ENCODE results near the gene NOL9.

Gene NOL9

DNA sequence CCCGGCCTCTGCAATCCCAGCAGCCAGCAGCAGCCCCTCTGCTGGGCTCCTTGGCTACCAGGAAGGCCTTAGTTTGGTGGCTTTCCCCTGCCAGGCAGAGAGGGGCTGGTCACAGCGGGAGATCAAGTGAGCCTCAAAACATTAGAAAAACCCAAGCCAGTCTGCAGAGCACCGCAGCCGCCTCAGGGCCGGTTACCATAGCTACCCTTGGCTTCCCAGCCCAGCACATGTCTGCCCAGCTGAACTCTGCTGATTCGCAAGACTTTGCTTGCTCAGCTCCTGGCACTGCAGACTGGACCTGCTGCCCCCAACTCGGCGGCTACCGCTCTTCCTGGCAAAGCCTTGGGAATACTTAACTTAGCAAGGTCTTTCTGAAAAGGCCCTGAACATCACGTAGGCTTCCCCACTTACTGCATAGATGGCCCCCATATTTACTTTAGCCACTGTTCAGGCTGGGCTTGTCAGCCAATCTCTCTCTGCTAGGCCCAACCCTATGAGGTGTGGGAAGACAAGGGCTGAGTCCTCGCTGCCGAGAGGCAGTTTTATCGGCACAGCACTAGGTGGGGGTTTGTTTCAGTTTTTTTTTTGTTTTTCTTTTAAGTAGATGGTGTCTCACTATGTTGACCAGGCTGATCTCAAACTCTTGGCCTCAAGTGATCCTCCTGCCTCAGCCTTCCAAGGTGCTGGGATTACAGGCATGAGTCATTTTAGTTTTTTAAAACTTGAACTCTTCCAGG is 34.2 kb downstream of the NOL9 start:
- no peak overlapping the region for H3K27ac ChIP-seq (ENCODE audit: low read depth, low read length)
- no CpG with 5 or more reads among the region's 13 CpGs for WGBS (ENCODE audit: extremely low coverage, insufficient coverage, low lambda C conversion rate)

DNA sequence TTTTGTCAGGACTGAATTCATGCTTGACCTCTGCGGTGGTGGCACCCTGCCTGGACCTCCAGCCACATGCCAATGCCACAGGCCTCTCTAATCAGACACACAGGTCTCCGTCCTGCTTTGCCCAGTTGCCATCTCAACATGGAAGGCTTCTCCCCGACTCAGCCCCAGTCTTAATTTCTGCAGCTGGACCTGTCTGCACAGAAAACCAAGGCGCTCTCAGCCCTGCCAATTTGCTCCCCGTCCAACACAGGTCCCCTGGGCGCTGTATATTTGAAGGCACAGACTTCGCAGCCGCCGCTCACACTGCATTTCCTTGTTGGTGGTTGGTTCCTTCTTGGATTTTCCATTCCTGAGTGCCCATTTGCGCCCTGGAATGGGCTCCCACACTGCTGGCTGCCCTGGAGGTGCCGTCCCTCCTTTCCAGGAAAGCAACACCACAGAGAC is 34.8 kb downstream of the NOL9 start:
- H3K4me1 ChIP-seq (ENCODE audit: control insufficient read depth, low read depth, low read length), result no peaks in the 10 kb centered on the region
- H2BK120ac ChIP-seq (ENCODE audit: low read depth, low read length), result no peak overlapping the region
- no peaks in the 10 kb centered on the region for H3K27me3 ChIP-seq (ENCODE audit: insufficient read depth, low read length, poor library complexity)
- H2BK5ac ChIP-seq (ENCODE audit: low read length), result no peak overlapping the region
- H3K27ac ChIP-seq (ENCODE audit: low read depth, low read length), result no peak overlapping the region
- H2BK15ac ChIP-seq (replicated peaks; ENCODE audit: low read depth), result no peak overlapping the region
- H4K5ac ChIP-seq (ENCODE audit: low read length), result no peak overlapping the region
- no peak for DNase-seq
- no peak overlapping the region for H3K4me2 ChIP-seq (ENCODE audit: low read length)
- H3K56ac ChIP-seq (ENCODE audit: low read length), result no peak overlapping the region
- no peaks in the 10 kb centered on the region for H3K79me2 ChIP-seq (ENCODE audit: control insufficient read depth, insufficient read depth, low read length)
- H3K36me3 ChIP-seq (ENCODE audit: control insufficient read depth, insufficient read depth, low read length), result no peaks in the 10 kb centered on the region
- H3K79me1 ChIP-seq (ENCODE audit: low read length), result no peaks in the 10 kb centered on the region
- no peak overlapping the region for H3K18ac ChIP-seq (ENCODE audit: low read length)
- no peak overlapping the region for H3K23ac ChIP-seq (ENCODE audit: low read length)
- no peak overlapping the region for H4K8ac ChIP-seq (ENCODE audit: low read depth, low read length)
- H2AK5ac ChIP-seq (ENCODE audit: low read length), result no peak overlapping the region
- H3K4ac ChIP-seq (ENCODE audit: low read depth, low read length), result no peak overlapping the region
- H3K4me3 ChIP-seq (ENCODE audit: low read length), result no peak overlapping the region
- WGBS (ENCODE audit: extremely low coverage, insufficient coverage, low lambda C conversion rate), result no CpG with 5 or more reads among the region's 11 CpGs
- H3K9ac ChIP-seq (ENCODE audit: low read length), result no peak overlapping the region

More for the DNA sequence above, 34.2 kb downstream of the NOL9 start:
- Histone ChIP-seq H3K9ac (ENCODE audit: low read length) (no peak overlapping the region), H3K4me1 (ENCODE audit: control insufficient read depth, low read depth, low read length) (no peaks in the 10 kb centered on the region), H3K79me2 (ENCODE audit: control insufficient read depth, insufficient read depth, low read length) (no peaks in the 10 kb centered on the region), H2AK5ac (ENCODE audit: low read length) (no peak overlapping the region), H3K27me3 (ENCODE audit: insufficient read depth, low read length, poor library complexity) (no peaks in the 10 kb centered on the region), H3K4ac (ENCODE audit: low read depth, low read length) (no peak overlapping the region), H4K8ac (ENCODE audit: low read depth, low read length) (no peak overlapping the region), H2BK15ac (replicated peaks; ENCODE audit: low read depth) (no peak overlapping the region), H2BK5ac (ENCODE audit: low read length) (no peak overlapping the region), H3K4me3 (ENCODE audit: low read length) (no peak overlapping the region), H4K5ac (ENCODE audit: low read length) (no peak overlapping the region), H2BK120ac (ENCODE audit: low read depth, low read length) (no peak overlapping the region), H3K56ac (ENCODE audit: low read length) (no peak overlapping the region), H3K18ac (ENCODE audit: low read length) (no peak overlapping the region), H3K36me3 (ENCODE audit: control insufficient read depth, insufficient read depth, low read length) (peaks cover under 1% of the 10 kb centered on the region), H3K79me1 (ENCODE audit: low read length) (no peaks in the 10 kb centered on the region), H3K23ac (ENCODE audit: low read length) (no peak overlapping the region), H3K4me2 (ENCODE audit: low read length) (no peak overlapping the region)
- peak; percentile 94 for DNase-seq

DNA sequence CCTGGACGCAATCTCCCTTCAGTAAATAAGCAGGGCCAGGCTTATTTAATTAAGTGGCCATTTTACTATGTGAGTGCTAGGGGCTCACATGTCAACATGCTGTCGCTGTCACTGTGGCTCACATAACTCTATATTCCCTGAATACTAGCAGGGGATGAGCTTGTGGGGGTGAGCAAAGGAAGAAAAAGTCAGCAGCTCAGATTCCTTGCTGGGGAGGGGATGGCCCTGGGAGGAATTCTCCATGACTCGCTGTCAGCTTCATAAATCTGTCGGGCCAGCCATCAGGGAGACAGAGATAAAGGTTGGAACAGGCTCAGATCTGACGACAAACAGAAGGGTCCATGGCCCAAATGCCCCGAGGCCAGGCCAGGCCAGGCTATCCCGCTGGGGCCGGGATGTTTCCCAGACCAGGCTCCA is 36.9 kb downstream of the NOL9 start:
- Histone ChIP-seq H4K5ac (ENCODE audit: low read length) (no peak overlapping the region), H3K36me3 (ENCODE audit: control insufficient read depth, insufficient read depth, low read length) (no peaks in the 10 kb centered on the region), H3K27ac (ENCODE audit: low read depth, low read length) (no peak overlapping the region), H2BK15ac (replicated peaks; ENCODE audit: low read depth) (no peak overlapping the region), H3K4me2 (ENCODE audit: low read length) (no peak overlapping the region), H3K4me1 (ENCODE audit: control insufficient read depth, low read depth, low read length) (no peaks in the 10 kb centered on the region), H3K18ac (ENCODE audit: low read length) (no peak overlapping the region), H4K8ac (ENCODE audit: low read depth, low read length) (no peak overlapping the region), H3K9ac (ENCODE audit: low read length) (no peak overlapping the region), H2AK5ac (ENCODE audit: low read length) (no peak overlapping the region), H3K56ac (ENCODE audit: low read length) (no peak overlapping the region), H2BK120ac (ENCODE audit: low read depth, low read length) (no peak overlapping the region), H3K4ac (ENCODE audit: low read depth, low read length) (no peak overlapping the region), H3K27me3 (ENCODE audit: insufficient read depth, low read length, poor library complexity) (no peaks in the 10 kb centered on the region), H2BK5ac (ENCODE audit: low read length) (no peak overlapping the region), H3K79me2 (ENCODE audit: control insufficient read depth, insufficient read depth, low read length) (no peaks in the 10 kb centered on the region), H3K23ac (ENCODE audit: low read length) (no peak overlapping the region), H3K79me1 (ENCODE audit: low read length) (no peaks in the 10 kb centered on the region), H3K4me3 (ENCODE audit: low read length) (no peak overlapping the region)
- no CpG with 5 or more reads among the region's 8 CpGs for WGBS (ENCODE audit: extremely low coverage, insufficient coverage, low lambda C conversion rate)
- DNase-seq, result peak; percentile 37

DNA sequence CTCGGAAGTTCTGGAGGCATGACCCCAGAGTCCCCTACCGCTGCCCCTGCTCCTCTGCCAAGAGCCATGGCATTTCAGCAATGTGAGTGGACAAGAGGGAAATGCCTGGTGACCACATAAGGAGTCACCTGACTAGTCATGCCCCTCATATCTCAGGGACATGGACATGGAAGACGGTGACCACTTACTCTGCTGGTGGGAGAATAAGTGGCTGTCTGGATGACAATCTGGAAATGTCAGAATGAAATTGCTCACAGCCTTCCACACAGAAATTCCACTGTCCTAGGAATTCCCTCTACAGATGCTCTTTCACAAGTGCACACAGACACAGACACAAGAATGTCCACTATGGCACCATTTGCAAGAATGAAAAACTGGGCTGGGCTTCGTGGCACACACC is 38.5 kb downstream of the NOL9 start:
- Histone ChIP-seq H3K4ac (ENCODE audit: low read depth, low read length) (no peak overlapping the region), H3K18ac (ENCODE audit: low read length) (no peak overlapping the region), H4K8ac (ENCODE audit: low read depth, low read length) (no peak overlapping the region), H3K27me3 (ENCODE audit: insufficient read depth, low read length, poor library complexity) (no peaks in the 10 kb centered on the region), H2BK120ac (ENCODE audit: low read depth, low read length) (no peak overlapping the region), H3K4me3 (ENCODE audit: low read length) (no peak overlapping the region), H2AK5ac (ENCODE audit: low read length) (no peak overlapping the region), H3K27ac (ENCODE audit: low read depth, low read length) (no peak overlapping the region), H3K36me3 (ENCODE audit: control insufficient read depth, insufficient read depth, low read length) (no peaks in the 10 kb centered on the region), H4K5ac (ENCODE audit: low read length) (no peak overlapping the region), H3K79me1 (ENCODE audit: low read length) (no peaks in the 10 kb centered on the region), H3K23ac (ENCODE audit: low read length) (no peak overlapping the region), H3K56ac (ENCODE audit: low read length) (no peak overlapping the region), H3K4me1 (ENCODE audit: control insufficient read depth, low read depth, low read length) (no peaks in the 10 kb centered on the region), H3K79me2 (ENCODE audit: control insufficient read depth, insufficient read depth, low read length) (no peaks in the 10 kb centered on the region), H2BK15ac (replicated peaks; ENCODE audit: low read depth) (no peak overlapping the region), H2BK5ac (ENCODE audit: low read length) (no peak overlapping the region), H3K9ac (ENCODE audit: low read length) (no peak overlapping the region), H3K4me2 (ENCODE audit: low read length) (no peak overlapping the region)
- no CpG with 5 or more reads among the region's 4 CpGs for WGBS (ENCODE audit: extremely low coverage, insufficient coverage, low lambda C conversion rate)
- no peak for DNase-seq

DNA sequence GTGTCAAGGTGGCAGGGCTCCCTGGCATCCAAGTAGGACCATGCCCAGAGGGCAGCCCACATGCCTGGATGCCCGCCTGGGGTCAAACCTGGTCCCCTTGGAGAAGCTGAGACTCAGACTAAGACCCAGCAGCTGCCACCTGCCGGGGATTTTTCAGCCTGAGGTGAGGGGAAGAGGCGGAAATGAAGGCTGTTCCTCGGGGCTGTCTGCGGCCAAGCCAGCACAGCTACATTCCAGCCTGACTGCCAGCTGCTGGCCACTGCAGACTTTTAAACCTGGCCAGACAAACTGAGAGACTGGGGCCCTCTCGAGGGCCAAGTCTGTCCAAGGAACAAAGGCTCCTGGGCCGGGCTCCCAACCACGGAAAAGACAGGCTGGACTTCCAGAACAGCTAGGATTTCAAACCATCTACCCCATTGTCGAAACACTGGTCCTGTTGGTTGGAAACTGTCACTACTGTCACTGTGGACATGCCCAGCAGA is 41.0 kb downstream of the NOL9 start:
- WGBS (ENCODE audit: extremely low coverage, insufficient coverage, low lambda C conversion rate), result no CpG with 5 or more reads among the region's 9 CpGs
- Histone ChIP-seq H2AK5ac (ENCODE audit: low read length) (no peak overlapping the region), H2BK5ac (ENCODE audit: low read length) (no peak overlapping the region), H3K9ac (ENCODE audit: low read length) (no peak overlapping the region), H4K5ac (ENCODE audit: low read length) (no peak overlapping the region), H3K56ac (ENCODE audit: low read length) (peak overlapping the region; percentile 15), H3K4me2 (ENCODE audit: low read length) (no peak overlapping the region), H3K79me1 (ENCODE audit: low read length) (no peaks in the 10 kb centered on the region), H4K8ac (ENCODE audit: low read depth, low read length) (no peak overlapping the region), H3K36me3 (ENCODE audit: control insufficient read depth, insufficient read depth, low read length) (no peaks in the 10 kb centered on the region), H3K4me3 (ENCODE audit: low read length) (no peak overlapping the region), H3K79me2 (ENCODE audit: control insufficient read depth, insufficient read depth, low read length) (no peaks in the 10 kb centered on the region), H2BK15ac (replicated peaks; ENCODE audit: low read depth) (no peak overlapping the region), H2BK120ac (ENCODE audit: low read depth, low read length) (no peak overlapping the region), H3K27me3 (ENCODE audit: insufficient read depth, low read length, poor library complexity) (no peaks in the 10 kb centered on the region), H3K4ac (ENCODE audit: low read depth, low read length) (no peak overlapping the region), H3K23ac (ENCODE audit: low read length) (no peak overlapping the region), H3K27ac (ENCODE audit: low read depth, low read length) (no peak overlapping the region), H3K4me1 (ENCODE audit: control insufficient read depth, low read depth, low read length) (no peaks in the 10 kb centered on the region), H3K18ac (ENCODE audit: low read length) (no peak overlapping the region)
- DNase-seq, result no peak

DNA sequence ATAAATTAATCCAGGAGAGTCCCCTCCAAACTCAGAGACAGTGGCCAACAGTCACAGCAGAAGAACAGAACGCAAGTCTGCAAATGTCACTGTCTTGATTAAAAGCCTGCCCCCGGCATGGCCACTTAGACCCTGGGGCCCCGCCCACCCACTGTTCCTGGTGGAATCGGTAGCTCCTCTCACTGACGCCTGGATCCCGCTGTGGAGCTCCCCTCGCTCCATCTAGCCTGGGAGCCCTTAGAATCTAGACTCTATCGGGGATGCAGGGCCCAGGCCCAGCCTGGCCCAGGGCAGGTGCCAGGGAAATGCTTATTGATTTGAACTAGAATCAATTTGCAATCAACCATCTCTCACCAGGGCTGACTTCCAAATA is 41.4 kb downstream of the NOL9 start:
- no peak overlapping the region for H3K27ac ChIP-seq (ENCODE audit: low read depth, low read length)
- no CpG with 5 or more reads among the region's 8 CpGs for WGBS (ENCODE audit: extremely low coverage, insufficient coverage, low lambda C conversion rate)
- H3K79me1 ChIP-seq (ENCODE audit: low read length), result no peaks in the 10 kb centered on the region
- no peak overlapping the region for H3K4me3 ChIP-seq (ENCODE audit: low read length)
- no peak overlapping the region for H3K9ac ChIP-seq (ENCODE audit: low read length)
- H3K56ac ChIP-seq (ENCODE audit: low read length), result no peak overlapping the region
- H2AK5ac ChIP-seq (ENCODE audit: low read length), result no peak overlapping the region
- H3K79me2 ChIP-seq (ENCODE audit: control insufficient read depth, insufficient read depth, low read length), result no peaks in the 10 kb centered on the region
- no peak overlapping the region for H3K4me2 ChIP-seq (ENCODE audit: low read length)
- H2BK15ac ChIP-seq (replicated peaks; ENCODE audit: low read depth), result no peak overlapping the region
- H3K18ac ChIP-seq (ENCODE audit: low read length), result no peak overlapping the region
- H3K23ac ChIP-seq (ENCODE audit: low read length), result no peak overlapping the region
- no peaks in the 10 kb centered on the region for H3K36me3 ChIP-seq (ENCODE audit: control insufficient read depth, insufficient read depth, low read length)
- H3K4ac ChIP-seq (ENCODE audit: low read depth, low read length), result no peak overlapping the region
- no peak overlapping the region for H4K8ac ChIP-seq (ENCODE audit: low read depth, low read length)
- H2BK5ac ChIP-seq (ENCODE audit: low read length), result no peak overlapping the region
- no peak overlapping the region for H2BK120ac ChIP-seq (ENCODE audit: low read depth, low read length)
- H3K27me3 ChIP-seq (ENCODE audit: insufficient read depth, low read length, poor library complexity), result no peaks in the 10 kb centered on the region
- H4K5ac ChIP-seq (ENCODE audit: low read length), result no peak overlapping the region
- DNase-seq, result no peak
- H3K4me1 ChIP-seq (ENCODE audit: control insufficient read depth, low read depth, low read length), result no peaks in the 10 kb centered on the region

Data from mesendoderm (in vitro differentiated cells).